SK-N-SH (cell line): Measurements from ENCODE around the gene C1QTNF5. TPM values are rescaled to one million over a fixed set of nuclear protein-coding genes. Genes with fewer than 3 reads are reported as not detected.

Experiments used
- CTCF ChIA-PET: fragments of 300-600, 350-600 bp; formaldehyde crosslinking; extraction: SDS; loops from one replicate; lab custom pipeline; 2021; lab: Yijun Ruan, JAX
- POLR2A ChIA-PET: fragments of 350-600 bp; sonication (Branson Sonifier 250); formaldehyde crosslinking; extraction: SDS; loops from one replicate; lab custom pipeline; 2020; ENCODE audit warnings: antibody characterized with exemption, inconsistent platforms; lab: Yijun Ruan, JAX
- DNase-seq: peaks from one replicate; pipeline ENCODE4 v3.0.0; 2012
- H2AFZ ChIP-seq: fragments of 200-600 bp; sonication (generic); 2 replicates; pipeline ENCODE4 v1.8.1; 2016; ENCODE audit warnings: antibody characterized with exemption, mild to moderate bottlenecking, low read depth
- H3F3A ChIP-seq: fragments of 200-600 bp; sonication (generic); replicated peaks from 2 replicates; pipeline ENCODE3; 2016; ENCODE audit warnings: antibody characterized with exemption, mild to moderate bottlenecking; ENCODE audit not compliant: insufficient read depth
- H3K27ac ChIP-seq, 2 experiments: fragments of 200-500 bp in 1 of 2; fragments of 200-600 bp in 1 of 2; sonication (Bioruptor generic) in 1 of 2; sonication (generic), shearing (Covaris generic) in 1 of 2; 2 replicates each; pipeline versions ENCODE4 v1.5.1 to v1.6.1; 2014 to 2016; ENCODE audit warnings: low read depth in 2 of 2, inconsistent platforms in 1 of 2, low read length in 1 of 2, mild to moderate bottlenecking in 1 of 2, mixed read lengths in 1 of 2
- H3K27me3 ChIP-seq: fragments of 200-600 bp; sonication (generic), shearing (Covaris generic); 2 replicates; pipeline ENCODE4 v1.6.1; 2016; ENCODE audit warnings: mixed run types; ENCODE audit not compliant: insufficient read depth
- H3K36me3 ChIP-seq, 2 experiments: fragments of 200-500 bp in 1 of 2; fragments of 200-600 bp in 1 of 2; sonication (Bioruptor generic) in 1 of 2; sonication (generic) in 1 of 2; replicated peaks in 1 of 2; 2 replicates each; pipeline versions ENCODE3 to v1.5.1; 2014 to 2016; ENCODE audit warnings: low read length in 1 of 2, mild to moderate bottlenecking in 1 of 2; ENCODE audit not compliant: insufficient read depth in 2 of 2, control insufficient read depth in 1 of 2
- H3K4me1 ChIP-seq, 2 experiments: fragments of 200-500 bp in 1 of 2; fragments of 200-600 bp in 1 of 2; sonication (Bioruptor generic) in 1 of 2; sonication (generic), shearing (Covaris generic) in 1 of 2; 2 replicates each; pipeline versions ENCODE4 v1.5.1 to v1.6.1; 2014 to 2016; ENCODE audit warnings: low read depth in 1 of 2, low read length in 1 of 2, mixed run types in 1 of 2; ENCODE audit not compliant: insufficient read depth in 2 of 2, control insufficient read depth in 1 of 2
- H3K4me2 ChIP-seq: fragments of 200-600 bp; sonication (generic), shearing (Covaris generic); 2 replicates; pipeline ENCODE4 v1.6.1; 2017; ENCODE audit warnings: mixed run types
- H3K4me3 ChIP-seq, 2 experiments: fragments of 200-500 bp in 1 of 2; fragments of 200-600 bp in 1 of 2; sonication (Bioruptor generic) in 1 of 2; sonication (generic), shearing (Covaris generic) in 1 of 2; 2 replicates each; pipeline versions ENCODE4 v1.5.1 to v1.8.1; 2014 to 2016; ENCODE audit warnings: low read depth in 2 of 2, inconsistent platforms in 1 of 2, low read length in 1 of 2, mild to moderate bottlenecking in 1 of 2, mixed read lengths in 1 of 2, moderate library complexity in 1 of 2
- H3K79me2 ChIP-seq: fragments of 200-600 bp; sonication (generic); 2 replicates; pipeline ENCODE4 v1.8.1; 2017; ENCODE audit warnings: mild to moderate bottlenecking; ENCODE audit not compliant: insufficient read depth
- H3K9ac ChIP-seq: fragments of 200-600 bp; sonication (generic); 2 replicates; pipeline ENCODE4 v1.6.1; 2017; ENCODE audit warnings: mixed run types
- H3K9me2 ChIP-seq: fragments of 200-600 bp; sonication (generic); 2 replicates; pipeline ENCODE4 v1.6.1; 2017; ENCODE audit warnings: mixed run types
- H3K9me3 ChIP-seq: fragments of 200-600 bp; sonication (generic); 2 replicates; pipeline ENCODE4 v1.6.1; 2017; ENCODE audit warnings: mixed run types, mild to moderate bottlenecking, moderate library complexity
- H4K20me1 ChIP-seq: fragments of 200-600 bp; sonication (generic); 2 replicates; pipeline ENCODE4 v1.6.1; 2017; ENCODE audit warnings: mild to moderate bottlenecking, mixed run types; ENCODE audit not compliant: insufficient read depth
- ELF1 ChIP-seq: IDR thresholded peaks from 2 replicates; pipeline ENCODE4 v1.4.0; 2012
- EP300 ChIP-seq, 2 experiments: IDR thresholded peaks; 2 replicates each; pipeline versions ENCODE4 v1.4.0 to v1.6.1; 2012; ENCODE audit warnings: borderline replicate concordance in 1 of 2, low read depth in 1 of 2, low read length in 1 of 2
- EZH2phosphoT487 ChIP-seq: fragments of 200-600 bp; sonication (generic); IDR thresholded peaks from 2 replicates; pipeline ENCODE4 v1.6.1; 2017; ENCODE audit warnings: low read depth, mixed run types, mild to moderate bottlenecking, antibody characterized with exemption, moderate library complexity, borderline replicate concordance
- FOSL2 ChIP-seq: IDR thresholded peaks from 2 replicates; pipeline ENCODE4 v1.4.0; 2012; ENCODE audit warnings: low read depth, mild to moderate bottlenecking, moderate library complexity, borderline replicate concordance
- FOXM1 ChIP-seq: IDR thresholded peaks from 2 replicates; pipeline ENCODE4 v1.4.0; 2012; ENCODE audit warnings: low read depth, mild to moderate bottlenecking
- GABPA ChIP-seq: IDR thresholded peaks from 2 replicates; pipeline ENCODE4 v1.4.0; 2012; ENCODE audit warnings: low read depth, mild to moderate bottlenecking
- MAX ChIP-seq: IDR thresholded peaks from 2 replicates; pipeline ENCODE4 v1.4.0; 2012; ENCODE audit warnings: low read depth
- MEF2A ChIP-seq: IDR thresholded peaks from 2 replicates; pipeline ENCODE4 v1.4.0; 2012; ENCODE audit warnings: low read depth, borderline replicate concordance
- MXI1 ChIP-seq: IDR thresholded peaks from 2 replicates; pipeline ENCODE4 v1.6.1; 2012; ENCODE audit warnings: mild to moderate bottlenecking, low read depth, low read length, improper control_type of control experiment
- NFIC ChIP-seq: IDR thresholded peaks from 2 replicates; pipeline ENCODE4 v1.4.0; 2012; ENCODE audit warnings: borderline replicate concordance
- NRF1 ChIP-seq: IDR thresholded peaks from 2 replicates; pipeline ENCODE4 v1.6.1; 2012; ENCODE audit warnings: low read depth, mild to moderate bottlenecking, low read length
- RCOR1 ChIP-seq: fragments of 150-350 bp; IDR thresholded peaks from 2 replicates; pipeline ENCODE4 v1.6.1; 2017; ENCODE audit warnings: antibody characterized with exemption, low read length
- REST ChIP-seq: IDR thresholded peaks from 2 replicates; pipeline ENCODE4 v1.6.1; 2012; ENCODE audit warnings: mild to moderate bottlenecking, low read depth, low read length, moderate library complexity
- RFX5 ChIP-seq: IDR thresholded peaks from 2 replicates; pipeline ENCODE4 v1.6.1; 2012; ENCODE audit warnings: mild to moderate bottlenecking, improper control_type of control experiment, low read length
- RXRA ChIP-seq: IDR thresholded peaks from 2 replicates; pipeline ENCODE4 v1.4.0; 2012; ENCODE audit warnings: low read depth, mild to moderate bottlenecking, borderline replicate concordance
- TAF1 ChIP-seq: IDR thresholded peaks from 2 replicates; pipeline ENCODE4 v1.6.1; 2012; ENCODE audit warnings: low read depth, mild to moderate bottlenecking, low read length, moderate library complexity, borderline replicate concordance
- USF2 ChIP-seq: fragments of 150-350 bp; IDR thresholded peaks from 2 replicates; pipeline ENCODE4 v1.6.1; 2017; ENCODE audit warnings: antibody characterized with exemption, low read length, low read depth, borderline replicate concordance
- YY1 ChIP-seq: IDR thresholded peaks from 2 replicates; pipeline ENCODE4 v1.4.0; 2012; ENCODE audit warnings: low read depth, mild to moderate bottlenecking
- ZBTB33 ChIP-seq: IDR thresholded peaks from 2 replicates; pipeline ENCODE4 v1.4.0; 2012; ENCODE audit warnings: low read depth, borderline replicate concordance
- WGBS: methylation state at CpG from one replicate; pipeline ENCODE4 v1.1.6; 2017; ENCODE audit warnings: low lambda C conversion rate; 5-methylcytosine and 5-hydroxymethylcytosine counted together
- polyA plus RNA-seq, 3 experiments: library from polyadenylated mRNA; depleted of rRNA; stranded (reverse); fragments of >200 nt; gene quantifications; 2 replicates each; pipeline ENCODE4 v1.2.3, GENCODE V29; 2012
- TF ChIP-seq, protein P1 (sequence below): fragments of 150-350 bp; IDR thresholded peaks from 2 replicates; pipeline ENCODE4 v1.6.1; 2016; ENCODE audit warnings: mild to moderate bottlenecking, low read depth, low read length

Gene C1QTNF5
- polyA plus RNA-seq, 1 of the 3 experiments (the other 2 are of a cell fraction) = 0.71 TPM

DNA sequence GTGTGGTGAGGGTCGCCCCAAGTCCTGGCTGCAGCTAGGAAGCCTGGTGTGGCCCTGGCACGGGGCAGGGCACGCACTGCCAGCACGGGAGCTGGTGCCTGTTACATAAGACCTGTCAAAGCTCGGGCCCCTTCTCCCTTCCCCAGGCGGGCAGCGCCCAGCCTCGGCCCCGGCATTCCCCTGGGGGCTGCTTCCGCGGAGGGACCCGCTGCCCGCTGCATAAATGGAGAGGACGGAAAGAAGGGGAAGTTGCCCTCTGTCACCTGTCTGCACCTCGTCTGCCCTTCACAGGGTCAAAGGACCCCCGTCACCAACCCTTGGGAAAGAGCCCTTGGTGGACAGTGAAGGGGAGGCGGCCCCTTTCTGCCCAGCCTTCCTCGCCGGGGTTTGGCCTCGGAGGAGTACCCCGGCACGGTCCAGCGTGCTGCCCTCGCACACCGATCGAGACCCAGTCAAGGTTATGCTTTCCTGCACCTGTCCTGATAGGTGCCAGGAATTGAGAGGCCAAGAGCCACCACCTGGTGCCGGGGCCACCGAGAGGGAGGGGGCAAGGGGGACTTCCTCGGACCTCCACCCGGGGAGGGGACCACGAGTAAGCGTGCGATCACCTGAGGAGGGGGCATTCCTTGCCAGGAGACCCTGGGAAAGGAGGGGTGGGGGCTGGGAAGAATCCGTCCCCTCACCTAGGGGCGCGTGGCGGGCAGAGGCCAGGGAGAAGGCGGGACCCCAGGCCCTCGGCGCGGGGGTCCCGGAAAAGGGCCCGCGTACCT is 22.6 kb upstream of the C1QTNF5 start:
- Histone ChIP-seq H3K36me3 (peaks cover 0 to 3% of the 10 kb centered on the region in 2 experiments), H3K4me2 (no peak overlapping the region), H3K4me1 (peaks cover 29 to 61% of the 10 kb centered on the region in 2 experiments; a peak in 3 of 4 replicates), H4K20me1 (no peaks in the 10 kb centered on the region), H3F3A (peaks cover 21% of the 10 kb centered on the region), H3K4me3 (peak overlapping the region in 1 of 2 experiments; percentile 49; a peak in 2 of 4 replicates), H3K27me3 (no peaks in the 10 kb centered on the region), H3K9me2 (no peaks in the 10 kb centered on the region), H3K79me2 (no peaks in the 10 kb centered on the region), H3K9ac (no peak overlapping the region), H3K27ac (no peak overlapping the region), H2AFZ (no peak overlapping the region), H3K9me3 (no peaks in the 10 kb centered on the region)
- POLR2A ChIA-PET = no interaction called here
- DNase-seq = no peak
- CTCF ChIA-PET = interaction anchor here (0.8 to 5.1 kb wide), 7 partner anchors 10 to 823 kb away, joined by 3 to 41 read pairs (median 5); no protein-coding TSS in a partner anchor
- TF ChIP-seq EZH2phosphoT487 (no peak), TAF1 (no peak), GABPA (no peak), EP300 (IDR thresholded peaks at IDR 0.05; ENCODE audit: borderline replicate concordance in 1 of 2, low read depth in 1 of 2, low read length in 1 of 2) (no peak), ELF1 (no peak), FOXM1 (no peak), YY1 (no peak), MEF2A (no peak), ZBTB33 (no peak), RXRA (no peak), NRF1 (no peak), FOSL2 (no peak), NFIC (no peak), REST (no peak), MAX (no peak), RFX5 (no peak), USF2 (no peak), RCOR1 (no peak), MXI1 (no peak)
- TF ChIP-seq, protein P1, sequence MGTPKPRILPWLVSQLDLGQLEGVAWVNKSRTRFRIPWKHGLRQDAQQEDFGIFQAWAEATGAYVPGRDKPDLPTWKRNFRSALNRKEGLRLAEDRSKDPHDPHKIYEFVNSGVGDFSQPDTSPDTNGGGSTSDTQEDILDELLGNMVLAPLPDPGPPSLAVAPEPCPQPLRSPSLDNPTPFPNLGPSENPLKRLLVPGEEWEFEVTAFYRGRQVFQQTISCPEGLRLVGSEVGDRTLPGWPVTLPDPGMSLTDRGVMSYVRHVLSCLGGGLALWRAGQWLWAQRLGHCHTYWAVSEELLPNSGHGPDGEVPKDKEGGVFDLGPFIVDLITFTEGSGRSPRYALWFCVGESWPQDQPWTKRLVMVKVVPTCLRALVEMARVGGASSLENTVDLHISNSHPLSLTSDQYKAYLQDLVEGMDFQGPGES = no peak
- 65% methylated on average over 25 of the region's 44 CpGs for WGBS
